Prostate gland (tissue), 2 donors: Measurements from ENCODE around the gene CLBA1. TPM values are rescaled to one million over a fixed set of nuclear protein-coding genes. Genes with fewer than 3 reads are reported as not detected.

Experiments
- DNase-seq: peaks from one replicate; pipeline ENCODE4 v3.0.0-alpha.2; 2019; ENCODE audit warnings: low spot score
- H3K27ac ChIP-seq, 2 donors: fragments of 200-600 bp; sonication (generic); 2 replicates each; pipeline ENCODE4 v1.5.1; 2017 to 2019
- H3K27me3 ChIP-seq: fragments of 200-600 bp; sonication (generic); replicated peaks from 2 replicates; pipeline ENCODE4 v1.5.1; 2019; ENCODE audit not compliant: insufficient read depth
- H3K36me3 ChIP-seq, 2 donors: fragments of 200-600 bp; sonication (generic); 1 replicate in 1 of 2; 2 replicates in 1 of 2; pipeline versions ENCODE4 v1.5.1 to v1.8.1; 2017 to 2019
- H3K4me1 ChIP-seq: fragments of 200-600 bp; sonication (generic); replicated peaks from 2 replicates; pipeline ENCODE4 v1.5.1; 2019
- H3K4me3 ChIP-seq, 2 donors: fragments of 200-600 bp; sonication (generic); 2 replicates each; pipeline ENCODE4 v1.5.1; 2017 to 2019
- H3K9me3 ChIP-seq: fragments of 200-600 bp; sonication (generic); 2 replicates; pipeline ENCODE4 v1.5.1; 2017
- CTCF ChIP-seq, 4 experiments: fragments of 200-600 bp in 2 of 4; fragments of 450-650 bp in 2 of 4; sonication (generic) in 2 of 4; IDR thresholded peaks; 1 replicate in 3 of 4; 2 replicates in 1 of 4; pipeline ENCODE4 v1.5.1; 2016 to 2019; ENCODE audit warnings: antibody characterized with exemption in 4 of 4, mild to moderate bottlenecking in 2 of 4, moderate library complexity in 2 of 4
- POLR2A ChIP-seq: fragments of 450-650 bp; IDR thresholded peaks from one replicate; pipeline ENCODE4 v1.6.1; 2016; ENCODE audit warnings: antibody characterized with exemption, mild to moderate bottlenecking
- POLR2AphosphoS5 ChIP-seq: sonication (generic); formaldehyde crosslinking; IDR thresholded peaks from one replicate; pipeline ENCODE4 v1.6.1; 2017; ENCODE audit warnings: antibody characterized with exemption
- WGBS: methylation state at CpG from one replicate; pipeline ENCODE4 v1.1.5; 2018; 5-methylcytosine and 5-hydroxymethylcytosine counted together
- intact Hi-C: fragments of 100-400 bp; cut with DNase I; formaldehyde crosslinking; loops from one replicate; pipeline ENCODE4 v1.14.2; 2022
- total RNA-seq, 2 donors: library from RNA; depleted of rRNA; stranded (reverse); fragments of >200 nt; gene quantifications; one replicate each; pipeline ENCODE4 v1.1.0, GENCODE V29; 2016

Gene CLBA1
- total RNA-seq, 2 donors from 2014 or later, result 15.2 to 19.3 TPM

- no peak for DNase-seq
- TF ChIP-seq POLR2A (no peak), POLR2AphosphoS5 (no peak), CTCF (IDR thresholded peaks at IDR 0.05) (no peak)
- Histone ChIP-seq H3K27me3 (no peaks in the 10 kb centered on the region), H3K4me1 (no peaks in the 10 kb centered on the region), H3K4me3 (no peak overlapping the region), H3K36me3 (no peaks in the 10 kb centered on the region), H3K27ac (no peak overlapping the region), H3K9me3 (no peaks in the 10 kb centered on the region)
- WGBS, result 94% methylated on average over 6 of the region's 6 CpGs
- intact Hi-C loops, result no loop called here
These were observed 9.4 kb downstream of the CLBA1 start for GRCh38 chr14:104994978-104995377.

DNA sequence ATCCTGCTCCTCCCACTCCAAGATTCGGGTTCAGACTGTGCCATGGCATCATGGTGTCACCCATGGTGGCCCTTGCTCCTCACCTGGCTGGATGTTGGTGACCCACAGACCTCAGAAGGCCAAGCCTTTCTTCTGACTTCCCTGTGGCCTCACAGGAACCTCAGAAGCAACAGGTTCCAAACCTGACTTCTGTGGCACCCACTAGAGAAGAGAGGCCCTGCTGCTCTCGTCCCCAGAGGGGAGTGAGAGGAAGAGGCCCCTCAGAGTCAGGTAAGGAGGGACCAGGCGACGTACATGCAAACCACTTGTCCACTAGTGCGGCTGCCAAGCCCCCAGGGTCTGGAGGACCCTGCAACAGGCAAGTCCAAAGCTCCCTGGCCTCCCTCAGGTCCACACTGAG lies 10.4 kb downstream of the CLBA1 start:
- Histone ChIP-seq H3K4me1 (no peaks in the 10 kb centered on the region), H3K36me3 (no peaks in the 10 kb centered on the region), H3K9me3 (no peaks in the 10 kb centered on the region), H3K27me3 (no peaks in the 10 kb centered on the region), H3K27ac (no peak overlapping the region), H3K4me3 (no peak overlapping the region)
- intact Hi-C loops, result no loop called here
- no peak for DNase-seq
- TF ChIP-seq CTCF (IDR thresholded peaks at IDR 0.05) (no peak), POLR2A (no peak), POLR2AphosphoS5 (no peak)
- WGBS, result 95% methylated on average over 5 of the region's 5 CpGs

GRCh38 chr14:104996483-104996882 lies 10.9 kb downstream of the CLBA1 start:
- no peaks in the 10 kb centered on the region for H3K36me3 ChIP-seq
- H3K9me3 ChIP-seq, result no peaks in the 10 kb centered on the region
- TF ChIP-seq POLR2A (no peak), POLR2AphosphoS5 (no peak), CTCF (IDR thresholded peaks at IDR 0.05) (no peak)
- DNase-seq, result no peak
- intact Hi-C loops, result no loop called here
- H3K27me3 ChIP-seq, result no peaks in the 10 kb centered on the region
- 87% methylated on average over 13 of the region's 13 CpGs for WGBS
- no peaks in the 10 kb centered on the region for H3K4me1 ChIP-seq
- no peak overlapping the region for H3K4me3 ChIP-seq
- no peak overlapping the region for H3K27ac ChIP-seq

DNA sequence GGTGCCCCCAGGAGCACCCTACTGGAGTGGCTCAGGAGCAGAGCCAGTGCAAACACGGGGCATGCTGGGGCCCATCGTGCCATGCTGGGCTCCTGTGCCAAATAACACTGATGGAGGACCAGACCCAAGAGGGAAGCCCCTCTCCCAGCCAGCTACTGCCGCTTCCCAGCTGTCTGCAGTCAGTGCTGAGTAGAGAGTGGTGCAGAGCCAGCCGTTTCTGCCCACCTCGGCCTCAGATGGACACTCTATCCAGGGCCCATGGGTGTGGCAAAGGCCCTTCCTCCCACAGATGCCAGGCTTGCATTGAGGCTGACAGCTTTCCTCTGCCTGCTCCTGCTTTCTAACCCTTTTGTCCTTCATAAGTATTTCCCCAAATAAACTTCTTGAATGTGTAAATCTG lies 13.2 kb downstream of the CLBA1 start:
- H3K9me3 ChIP-seq, result no peaks in the 10 kb centered on the region
- no peaks in the 10 kb centered on the region for H3K36me3 ChIP-seq
- H3K27ac ChIP-seq, result no peak overlapping the region
- H3K27me3 ChIP-seq, result no peaks in the 10 kb centered on the region
- intact Hi-C loops, result no loop called here
- no peak for DNase-seq
- no peak for TF ChIP-seq POLR2AphosphoS5
- no peak for TF ChIP-seq CTCF (IDR thresholded peaks at IDR 0.05)
- no peak for TF ChIP-seq POLR2A
- H3K4me3 ChIP-seq, result no peak overlapping the region
- no peaks in the 10 kb centered on the region for H3K4me1 ChIP-seq
- WGBS, result 65% methylated on average over 5 of the region's 5 CpGs

DNA sequence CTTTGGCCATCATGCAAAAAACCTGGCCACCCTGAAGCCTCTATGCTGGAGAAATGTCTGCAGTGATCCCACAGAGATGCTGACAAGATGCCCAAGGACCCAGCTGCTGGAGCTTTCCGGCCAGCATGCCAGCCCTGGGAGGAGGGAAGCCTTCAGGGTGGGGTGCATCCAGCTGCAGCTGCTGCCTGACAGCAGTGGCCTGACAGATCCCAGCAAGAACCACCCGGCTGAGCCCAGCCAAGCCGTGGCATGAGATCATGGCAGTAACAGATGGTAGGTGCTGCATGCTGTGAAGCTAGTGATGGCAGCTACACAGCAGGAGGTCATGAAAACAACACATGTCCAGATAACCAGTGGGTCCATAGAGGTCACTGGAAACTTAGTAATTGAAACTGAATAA lies 13.8 kb downstream of the CLBA1 start:
- Histone ChIP-seq H3K4me3 (no peak overlapping the region), H3K36me3 (no peaks in the 10 kb centered on the region), H3K4me1 (no peaks in the 10 kb centered on the region), H3K27me3 (no peaks in the 10 kb centered on the region), H3K27ac (no peak overlapping the region), H3K9me3 (no peaks in the 10 kb centered on the region)
- no peak for TF ChIP-seq POLR2AphosphoS5
- no peak for TF ChIP-seq POLR2A
- TF ChIP-seq CTCF (IDR thresholded peaks at IDR 0.05), result no peak
- intact Hi-C loops, result no loop called here
- WGBS, result 82% methylated on average over 3 of the region's 3 CpGs
- no peak for DNase-seq
